ENCODE measurements around the gene SSH2.

DNA sequence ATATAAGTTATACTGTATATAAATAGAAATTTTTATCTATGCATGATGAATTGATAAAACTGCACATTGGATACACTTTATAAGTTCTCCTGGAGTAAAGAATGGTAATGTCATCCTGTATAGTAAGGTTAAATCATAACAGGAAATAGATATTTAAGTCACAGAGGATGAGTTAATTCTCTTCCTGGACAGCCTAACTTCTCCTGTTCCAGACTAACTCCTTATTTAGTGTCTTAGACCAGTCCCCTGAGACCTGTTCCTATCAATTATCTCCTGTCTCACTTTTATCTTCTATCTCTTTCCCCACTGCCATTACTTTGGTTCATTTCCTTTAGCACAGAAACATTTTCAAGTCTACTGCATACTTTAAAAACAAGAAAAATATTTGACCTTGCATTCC lies 46.5 kb downstream of the SSH2 start:
- TF ChIP-seq EZH2 (IDR thresholded peaks at IDR 0.05; ENCODE audit: insufficient read depth, poor library complexity, severe bottlenecking) (no peak), EZH2phosphoT487 (IDR thresholded peaks at IDR 0.05; ENCODE audit: insufficient read depth, low read depth) (no peak)

Measured in GM23248 (cell line).